Measurements from ENCODE around the gene SDK1. TPM values are rescaled to one million over a fixed set of nuclear protein-coding genes. Genes with fewer than 3 reads are reported as not detected.

Gene SDK1
- total and polyA plus RNA-seq, 8 donors = 1.6 to 11.2 (median 6.6) TPM

- DNase-seq = no peak
- 59 to 72% (median 69%) methylated on average over 2 of the region's 2 CpGs for WGBS, 5 donors
Observed at GRCh38 chr7:3412871-3413270, 111.8 kb downstream of the SDK1 start.

GRCh38 chr7:3415861-3416312, 114.8 kb downstream of the SDK1 start:
- TF ChIP-seq POLR2AphosphoS5 (IDR thresholded peaks at IDR 0.05) (no peak), POLR2A (IDR thresholded peaks at IDR 0.05) (no peak), EP300 (IDR thresholded peaks at IDR 0.05) (no peak), CTCF (IDR thresholded peaks at IDR 0.05) (no peak)
- Histone ChIP-seq H3K4me1 (no peaks in the 10 kb centered on the region), H3K9me3 (no peaks in the 10 kb centered on the region), H3K27ac (no peak overlapping the region), H3K4me3 (no peak overlapping the region), H3K36me3 (no peaks in the 10 kb centered on the region), H3K27me3 (no peaks in the 10 kb centered on the region)
- DNase-seq = peak in 1 of 2 donors; percentile 5
- intact Hi-C loops (cut with DNase I; ENCODE audit: low total_unique reads) = no loop called here
- 39 to 51% (median 45%) methylated on average over 3 of the region's 3 CpGs for WGBS, 5 donors

More at GRCh38 chr7:3412871-3413270, 111.8 kb downstream of the SDK1 start:
- Histone ChIP-seq H3K36me3 (no peaks in the 10 kb centered on the region), H3K4me3 (no peak overlapping the region), H3K27me3 (no peaks in the 10 kb centered on the region), H3K27ac (no peak overlapping the region), H3K4me1 (peaks cover 0 to 10% (median 0%) of the 10 kb centered on the region in 4 donors), H3K9me3 (no peaks in the 10 kb centered on the region)
- no peak for TF ChIP-seq CTCF (IDR thresholded peaks at IDR 0.05)
- TF ChIP-seq POLR2A (IDR thresholded peaks at IDR 0.05) = no peak
- TF ChIP-seq POLR2AphosphoS5 (IDR thresholded peaks at IDR 0.05) = no peak
- no peak for TF ChIP-seq EP300 (IDR thresholded peaks at IDR 0.05)
- intact Hi-C loops (cut with DNase I; ENCODE audit: low total_unique reads) = no loop called here

DNA sequence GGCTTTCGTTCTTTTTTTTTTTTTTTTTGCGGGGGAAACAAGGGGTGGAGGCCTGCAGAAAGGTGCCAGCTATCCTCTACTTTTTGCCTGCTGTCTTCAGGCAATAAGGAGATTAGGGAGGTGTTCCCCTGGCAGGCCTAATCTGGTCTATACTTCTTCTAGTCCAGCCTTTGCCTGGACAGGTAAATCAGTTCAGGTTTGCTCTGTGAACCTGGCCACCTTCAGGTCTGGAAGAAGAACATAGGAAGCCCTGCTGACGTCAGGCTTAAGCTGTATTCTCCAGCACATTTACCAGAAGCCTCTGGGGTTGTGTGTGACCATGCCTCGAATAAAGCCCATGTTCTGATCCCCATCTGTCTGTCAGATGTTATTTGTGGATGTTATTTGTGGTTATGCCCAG, 115.4 kb downstream of the SDK1 start:
- no peak for DNase-seq
- Histone ChIP-seq H3K9me3 (peaks cover 0 to under 1% (median 0%) of the 10 kb centered on the region in 4 donors), H3K27me3 (no peaks in the 10 kb centered on the region), H3K36me3 (no peaks in the 10 kb centered on the region), H3K4me1 (no peaks in the 10 kb centered on the region), H3K4me3 (no peak overlapping the region), H3K27ac (no peak overlapping the region)
- whole genome bisulfite sequencing, 5 donors = 74 to 82% (median 81%) methylated on average over 4 of the region's 4 CpGs
- intact Hi-C loops (cut with DNase I; ENCODE audit: low total_unique reads) = no loop called here
- TF ChIP-seq EP300 (IDR thresholded peaks at IDR 0.05) (no peak), POLR2AphosphoS5 (IDR thresholded peaks at IDR 0.05) (no peak), CTCF (IDR thresholded peaks at IDR 0.05) (no peak), POLR2A (IDR thresholded peaks at IDR 0.05) (no peak)

- TF ChIP-seq POLR2AphosphoS5 (IDR thresholded peaks at IDR 0.05) (no peak), CTCF (IDR thresholded peaks at IDR 0.05) (no peak), EP300 (IDR thresholded peaks at IDR 0.05) (no peak), POLR2A (IDR thresholded peaks at IDR 0.05) (no peak)
- no peak overlapping the region for H3K27ac ChIP-seq
- DNase-seq = no peak
- H3K36me3 ChIP-seq = no peaks in the 10 kb centered on the region
- intact Hi-C loops (cut with DNase I; ENCODE audit: low total_unique reads) = no loop called here
- peaks cover 0 to 5% (median 0%) of the 10 kb centered on the region in 4 donors for H3K9me3 ChIP-seq
- H3K27me3 ChIP-seq = no peaks in the 10 kb centered on the region
- no peaks in the 10 kb centered on the region for H3K4me1 ChIP-seq
- H3K4me3 ChIP-seq = no peak overlapping the region
Observed at GRCh38 chr7:3425087-3425486, 124.0 kb downstream of the SDK1 start.
